Endothelial cell (in vitro differentiated cells): Measurements from ENCODE around the gene RABGGTB. TPM values are rescaled to one million over a fixed set of nuclear protein-coding genes. Genes with fewer than 3 reads are reported as not detected.
"Not testable (repeated sequence)": the region's sequence is repeated elsewhere in the genome, so short reads cannot be mapped to it uniquely, and the experiment has no call there.

Experiments
- DNase-seq: peaks from one replicate; pipeline ENCODE4 v3.0.0; 2021; ENCODE audit warnings: low spot score
- H3K27ac Mint-ChIP-seq: one replicate; pipeline ENCODE4 v1.8.0; 2021; ENCODE audit warnings: mixed read lengths, inconsistent platforms; ENCODE audit not compliant: unreplicated experiment
- H3K27me3 Mint-ChIP-seq: one replicate; pipeline ENCODE4 v1.8.0; 2021; ENCODE audit warnings: mild to moderate bottlenecking, moderate library complexity, mixed read lengths, inconsistent platforms; ENCODE audit not compliant: unreplicated experiment
- H3K36me3 Mint-ChIP-seq: one replicate; pipeline ENCODE4 v1.8.0; 2021; ENCODE audit warnings: mild to moderate bottlenecking, low read depth, mixed read lengths, inconsistent platforms; ENCODE audit not compliant: unreplicated experiment
- H3K4me1 Mint-ChIP-seq: one replicate; pipeline ENCODE4 v1.8.0; 2021; ENCODE audit warnings: mild to moderate bottlenecking, mixed read lengths, inconsistent platforms; ENCODE audit not compliant: unreplicated experiment
- H3K4me3 Mint-ChIP-seq: one replicate; pipeline ENCODE4 v1.8.0; 2021; ENCODE audit warnings: mild to moderate bottlenecking, mixed read lengths, inconsistent platforms; ENCODE audit not compliant: unreplicated experiment
- H3K9me3 Mint-ChIP-seq: one replicate; pipeline ENCODE4 v1.8.0; 2021; ENCODE audit warnings: mixed read lengths, inconsistent platforms; ENCODE audit not compliant: unreplicated experiment
- CTCF ChIP-seq: fragments of 200-600 bp; sonication (generic); IDR thresholded peaks from one replicate; pipeline ENCODE4 v1.5.0; 2021; ENCODE audit warnings: antibody characterized with exemption; ENCODE audit not compliant: unreplicated experiment
- total RNA-seq: library from RNA; stranded (reverse); fragmentation: NEBNext Ultra II Directional; extraction: Animal tissue kit (Norgen Biotek cat#: 25700); gene quantifications from one replicate; pipeline ENCODE4 v1.2.1, GENCODE V29; 2021; ENCODE audit not compliant: unreplicated experiment

The RABGGTB gene
- total RNA-seq, 1 donor from 2014 or later: 49.2 TPM

DNA sequence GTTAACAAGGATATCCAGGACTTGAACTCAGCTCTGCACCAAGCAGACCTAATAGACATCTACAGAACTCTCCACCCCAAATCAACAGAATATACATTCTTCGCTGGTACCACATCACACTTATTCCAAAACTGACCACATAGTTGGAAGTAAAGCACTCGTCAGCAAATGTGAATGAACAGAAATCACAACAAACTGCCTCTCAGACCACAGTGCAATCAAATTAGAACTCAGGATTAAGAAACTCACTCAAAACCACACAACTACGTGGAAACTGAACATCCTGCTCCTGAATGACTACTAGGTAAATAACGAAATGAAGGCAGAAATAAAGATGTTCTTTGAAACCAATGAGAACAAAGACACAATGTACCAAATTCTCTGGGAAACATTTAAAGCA is 5.9 kb upstream of the RABGGTB start:
- DNase-seq, H3K4me3 Mint-ChIP-seq, H3K36me3 Mint-ChIP-seq, H3K27ac Mint-ChIP-seq, H3K4me1 Mint-ChIP-seq, H3K9me3 Mint-ChIP-seq, H3K27me3 Mint-ChIP-seq: not testable (repeated sequence)

- not testable (repeated sequence) for H3K27me3 Mint-ChIP-seq, H3K36me3 Mint-ChIP-seq, H3K4me3 Mint-ChIP-seq, H3K27ac Mint-ChIP-seq, H3K9me3 Mint-ChIP-seq, DNase-seq
- peaks cover 24% of the 10 kb centered on the region for H3K4me1 Mint-ChIP-seq
Observed at GRCh38 chr1:75783920-75784319, 2.1 kb upstream of the RABGGTB start.

- peak overlapping the region; percentile 99 for H3K4me3 Mint-ChIP-seq
- no peaks in the 10 kb centered on the region for H3K9me3 Mint-ChIP-seq
- TF ChIP-seq CTCF: no peak
- peaks cover 3% of the 10 kb centered on the region for H3K36me3 Mint-ChIP-seq
- peaks cover 30% of the 10 kb centered on the region for H3K4me1 Mint-ChIP-seq
- DNase-seq: no peak
- peaks cover 7% of the 10 kb centered on the region for H3K27me3 Mint-ChIP-seq
- H3K27ac Mint-ChIP-seq: peak overlapping the region; percentile 80
Observed at GRCh38 chr1:75785320-75785982, 605 bp upstream of the RABGGTB start.

DNA sequence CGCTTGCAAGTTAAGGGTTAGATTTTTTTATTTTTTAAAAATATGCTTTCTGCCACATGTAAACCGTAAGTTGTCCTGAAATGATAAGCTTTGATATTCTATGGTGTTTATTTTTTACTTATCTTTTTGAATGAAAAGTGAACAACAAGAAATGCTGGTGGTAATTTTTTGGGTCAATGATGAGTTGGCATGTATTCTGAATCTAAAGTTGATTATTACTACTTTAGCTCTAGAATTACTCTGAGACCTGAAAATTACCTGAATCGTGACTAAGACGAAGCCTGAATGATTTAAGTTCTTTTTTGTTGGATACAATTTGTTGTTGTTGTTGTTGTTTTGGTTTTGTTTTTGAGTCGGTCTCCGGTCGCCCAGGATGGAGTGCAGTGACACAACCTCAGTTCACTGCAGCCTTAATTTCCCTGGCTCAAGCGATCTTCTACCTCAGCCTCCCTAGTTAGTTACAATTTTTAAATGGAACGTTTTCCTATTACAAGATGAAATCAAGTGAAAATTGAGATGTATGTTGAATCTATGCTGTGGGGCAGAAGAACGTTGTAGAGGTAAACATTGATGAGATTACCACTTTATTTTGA is 941 bp downstream of the RABGGTB start:
- TF ChIP-seq CTCF: no peak
- H3K27ac Mint-ChIP-seq: peak overlapping the region; percentile 18
- H3K9me3 Mint-ChIP-seq: no peaks in the 10 kb centered on the region
- H3K4me3 Mint-ChIP-seq: peak overlapping the region; percentile 99
- H3K27me3 Mint-ChIP-seq: peaks cover 7% of the 10 kb centered on the region
- H3K36me3 Mint-ChIP-seq: peaks cover 9% of the 10 kb centered on the region
- peaks cover 30% of the 10 kb centered on the region for H3K4me1 Mint-ChIP-seq
- no peak for DNase-seq

- no peak for DNase-seq
- Mint-ChIP-seq H3K27ac (peak overlapping the region; percentile 18), H3K4me1 (peaks cover 30% of the 10 kb centered on the region), H3K4me3 (peak overlapping the region; percentile 99), H3K27me3 (peaks cover 7% of the 10 kb centered on the region), H3K9me3 (no peaks in the 10 kb centered on the region), H3K36me3 (peaks cover 13% of the 10 kb centered on the region)
- TF ChIP-seq CTCF: no peak
Observed at GRCh38 chr1:75787524-75787923, 1.5 kb downstream of the RABGGTB start.

DNA sequence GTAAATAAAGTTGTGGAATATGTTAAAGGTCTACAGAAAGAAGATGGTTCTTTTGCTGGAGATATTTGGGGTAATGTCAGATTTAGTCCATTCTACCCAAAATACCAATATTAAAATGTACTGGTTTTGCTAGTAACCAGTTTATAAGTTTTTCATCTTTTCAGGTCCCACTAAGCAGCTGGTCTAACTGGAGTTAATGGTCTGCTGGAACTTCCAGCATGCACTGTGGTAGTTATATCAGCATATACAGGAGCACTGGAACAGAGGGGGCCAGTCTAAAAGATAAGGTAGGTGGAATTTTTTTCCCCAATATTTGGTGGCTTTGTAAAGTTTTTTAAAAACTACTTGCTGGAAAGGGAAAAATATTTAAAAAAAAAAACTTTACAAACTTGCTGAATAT is 3.9 kb downstream of the RABGGTB start:
- Mint-ChIP-seq H3K27ac (no peak overlapping the region), H3K4me1 (peaks cover 30% of the 10 kb centered on the region), H3K4me3 (no peak overlapping the region), H3K9me3 (no peaks in the 10 kb centered on the region), H3K27me3 (peaks cover 5% of the 10 kb centered on the region), H3K36me3 (peaks cover 26% of the 10 kb centered on the region)
- no peak for TF ChIP-seq CTCF
- no peak for DNase-seq
